DOHH2 (cell line): Measurements from ENCODE around the gene CKMT1A.
"Not testable (repeated sequence)": the region's sequence is repeated elsewhere in the genome, so short reads cannot be mapped to it uniquely, and the experiment has no call there.

ENCODE experiments used
- CTCF ChIP-seq: fragments of 200-600 bp; sonication (generic); IDR thresholded peaks from one replicate; pipeline ENCODE4 v1.5.1; 2014; ENCODE audit warnings: antibody characterized with exemption, mild to moderate bottlenecking, low read depth, low read length; ENCODE audit not compliant: poor library complexity, severe bottlenecking
- EZH2phosphoT487 ChIP-seq: fragments of 200-600 bp; sonication (generic); IDR thresholded peaks from 2 replicates; pipeline ENCODE4 v1.6.1; 2017; ENCODE audit warnings: borderline replicate concordance, mild to moderate bottlenecking, antibody characterized with exemption, low read length, moderate library complexity, mixed read lengths

GRCh38 chr15:43726306-43726705, 32.6 kb downstream of the CKMT1A start:
- not testable (repeated sequence) for TF ChIP-seq CTCF, EZH2phosphoT487
